Effector CD4-positive, alpha-beta T cell (primary cell): ENCODE measurements around the gene THRB.

Experiments used
- DNase-seq: peaks from one replicate; pipeline ENCODE4 v3.0.0-alpha.2; 2020

The THRB gene

GRCh38 chr3:24344784-24345439 is 149.7 kb downstream of the THRB start:
- DNase-seq: no peak

- no peak for DNase-seq
These were observed 151.4 kb downstream of the THRB start for GRCh38 chr3:24343084-24343783.

- no peak for DNase-seq
These were observed 152.4 kb downstream of the THRB start for GRCh38 chr3:24342275-24342674.

- no peak for DNase-seq
These were observed 153.0 kb downstream of the THRB start for GRCh38 chr3:24341668-24342067.

GRCh38 chr3:24340966-24341365 is 153.7 kb downstream of the THRB start:
- no peak for DNase-seq

GRCh38 chr3:24340161-24340560 is 154.5 kb downstream of the THRB start:
- DNase-seq: no peak

- no peak for DNase-seq
These were observed 155.3 kb downstream of the THRB start for GRCh38 chr3:24339266-24339825.

- no peak for DNase-seq
These were observed 156.1 kb downstream of the THRB start for GRCh38 chr3:24338409-24339130.

- DNase-seq: no peak
These were observed 158.5 kb downstream of the THRB start for GRCh38 chr3:24336101-24336500.

GRCh38 chr3:24332092-24332491 is 162.6 kb downstream of the THRB start:
- no peak for DNase-seq

GRCh38 chr3:24323272-24323671 is 171.4 kb downstream of the THRB start:
- DNase-seq: no peak

- no peak for DNase-seq
These were observed 174.0 kb downstream of the THRB start for GRCh38 chr3:24320601-24321000.

GRCh38 chr3:24318677-24319287 is 175.9 kb downstream of the THRB start:
- DNase-seq: no peak

GRCh38 chr3:24316887-24317383 is 177.7 kb downstream of the THRB start:
- DNase-seq: no peak

GRCh38 chr3:24315971-24316370 is 178.7 kb downstream of the THRB start:
- DNase-seq: no peak

- no peak for DNase-seq
These were observed 179.3 kb downstream of the THRB start for GRCh38 chr3:24315356-24315755.

- no peak for DNase-seq
These were observed 182.8 kb downstream of the THRB start for GRCh38 chr3:24311881-24312280.

GRCh38 chr3:24310887-24311286 is 183.8 kb downstream of the THRB start:
- DNase-seq: no peak

GRCh38 chr3:24306518-24306917 is 188.1 kb downstream of the THRB start:
- no peak for DNase-seq

- no peak for DNase-seq
These were observed 188.7 kb downstream of the THRB start for GRCh38 chr3:24305795-24306467.

GRCh38 chr3:24303057-24303754 is 191.4 kb downstream of the THRB start:
- DNase-seq: no peak

- DNase-seq: no peak
These were observed 192.3 kb downstream of the THRB start for GRCh38 chr3:24302396-24302795.
